Measurements from ENCODE around the gene RAB38.

The RAB38 gene

GRCh38 chr11:88170673-88171072 is 4.6 kb downstream of the RAB38 start:
- no peak for DNase-seq (ENCODE audit: low read depth in 1 of 2, low spot score in 1 of 2)

- no peak for DNase-seq (ENCODE audit: low read depth in 1 of 2, low spot score in 1 of 2)
Observed at GRCh38 chr11:88169881-88170280, 5.4 kb downstream of the RAB38 start.

- DNase-seq (ENCODE audit: low read depth in 1 of 2, low spot score in 1 of 2): no peak
Observed at GRCh38 chr11:88169471-88169870, 5.8 kb downstream of the RAB38 start.

GRCh38 chr11:88167853-88168252 is 7.4 kb downstream of the RAB38 start:
- DNase-seq (ENCODE audit: low read depth in 1 of 2, low spot score in 1 of 2): no peak

GRCh38 chr11:88164806-88165585 is 10.2 kb downstream of the RAB38 start:
- no peak for DNase-seq (ENCODE audit: low read depth in 1 of 2, low spot score in 1 of 2)

GRCh38 chr11:88164320-88164719 is 10.9 kb downstream of the RAB38 start:
- DNase-seq (ENCODE audit: low read depth in 1 of 2, low spot score in 1 of 2): no peak

- no peak for DNase-seq (ENCODE audit: low read depth in 1 of 2, low spot score in 1 of 2)
Observed at GRCh38 chr11:88158081-88158480, 17.2 kb downstream of the RAB38 start.

- DNase-seq (ENCODE audit: low read depth in 1 of 2, low spot score in 1 of 2): no peak
Observed at GRCh38 chr11:88157370-88157769, 17.9 kb downstream of the RAB38 start.

GRCh38 chr11:88152381-88152780 is 22.9 kb downstream of the RAB38 start:
- no peak for DNase-seq (ENCODE audit: low read depth in 1 of 2, low spot score in 1 of 2)

GRCh38 chr11:88151709-88152265 is 23.5 kb downstream of the RAB38 start:
- no peak for DNase-seq (ENCODE audit: low read depth in 1 of 2, low spot score in 1 of 2)

GRCh38 chr11:88146106-88146505 is 29.1 kb downstream of the RAB38 start:
- no peak for DNase-seq (ENCODE audit: low read depth in 1 of 2, low spot score in 1 of 2)

GRCh38 chr11:88139865-88140264 is 35.4 kb downstream of the RAB38 start:
- DNase-seq (ENCODE audit: low read depth in 1 of 2, low spot score in 1 of 2): no peak

GRCh38 chr11:88131764-88132470 is 43.3 kb downstream of the RAB38 start:
- DNase-seq (ENCODE audit: low read depth in 1 of 2, low spot score in 1 of 2): no peak

- DNase-seq (ENCODE audit: low read depth in 1 of 2, low spot score in 1 of 2): no peak
Observed at GRCh38 chr11:88122956-88123355, 52.3 kb downstream of the RAB38 start.

GRCh38 chr11:88119561-88119960 is 55.7 kb downstream of the RAB38 start:
- no peak for DNase-seq (ENCODE audit: low read depth in 1 of 2, low spot score in 1 of 2)

- no peak for DNase-seq (ENCODE audit: low read depth in 1 of 2, low spot score in 1 of 2)
Observed at GRCh38 chr11:88117281-88117858, 57.9 kb downstream of the RAB38 start.

- DNase-seq (ENCODE audit: low read depth in 1 of 2, low spot score in 1 of 2): no peak
Observed at GRCh38 chr11:88115828-88116755, 59.2 kb downstream of the RAB38 start.

GRCh38 chr11:88114486-88115045 is 60.7 kb downstream of the RAB38 start:
- DNase-seq (ENCODE audit: low read depth in 1 of 2, low spot score in 1 of 2): no peak

GRCh38 chr11:88106666-88107065 is 68.6 kb downstream of the RAB38 start:
- DNase-seq (ENCODE audit: low read depth in 1 of 2, low spot score in 1 of 2): no peak

GRCh38 chr11:88105951-88106350 is 69.3 kb downstream of the RAB38 start:
- no peak for DNase-seq (ENCODE audit: low read depth in 1 of 2, low spot score in 1 of 2)

- no peak for DNase-seq (ENCODE audit: low read depth in 1 of 2, low spot score in 1 of 2)
Observed at GRCh38 chr11:88105526-88105925, 69.7 kb downstream of the RAB38 start.
